T-cell (primary cell): ENCODE results near the gene OR2A1. TPM values are rescaled to one million over a fixed set of nuclear protein-coding genes. Genes with fewer than 3 reads are reported as not detected.
"Not testable (repeated sequence)": the region's sequence is repeated elsewhere in the genome, so short reads cannot be mapped to it uniquely, and the experiment has no call there.

Experiments used
- ATAC-seq, 4 experiments: fragments of 200-7000 bp in 3 of 4; fragments of 150-1000 bp in 1 of 4; cut with Tn5 transposase; replicated peaks in 1 of 4; 1 replicate in 3 of 4; 2 replicates in 1 of 4; pipeline ENCODE4 v1.10.0; 2021; ENCODE audit warnings: moderate library complexity in 3 of 4, mild to moderate bottlenecking in 2 of 4, moderate number of reproducible peaks in 1 of 4
- CTCF ChIA-PET, 2 donors: fragments of 300-600 bp; sonication (Branson Sonifier 250); formaldehyde crosslinking; loops; one replicate each; lab custom pipeline; 2022; ENCODE audit warnings: antibody characterized with exemption in 2 of 2; lab: Charles Lee
- POLR2A ChIA-PET, 2 donors: fragments of 300-600 bp; sonication (Branson Sonifier 250); formaldehyde crosslinking; loops; one replicate each; lab custom pipeline; 2022; ENCODE audit warnings: antibody characterized with exemption in 2 of 2; lab: Charles Lee
- DNase-seq, 35 experiments: peaks; one replicate each; pipeline versions ENCODE4 v3.0.0 to v3.0.0-alpha.2; 2013 to 2023
- H3K27ac ChIP-seq: one replicate; pipeline ENCODE4 v1.5.1; 2013; ENCODE audit warnings: low read length
- H3K27me3 ChIP-seq, 2 experiments: replicated peaks in 1 of 2; 1 replicate in 1 of 2; 2 replicates in 1 of 2; pipeline versions ENCODE4 v1.6.1 to v1.7.0; 2013; ENCODE audit warnings: low read length in 1 of 2, mixed read lengths in 1 of 2; ENCODE audit not compliant: control insufficient read depth in 2 of 2, insufficient read depth in 2 of 2; ENCODE audit errors: extremely low read depth in 1 of 2
- H3K36me3 ChIP-seq, 2 donors: 1 replicate in 1 of 2; 2 replicates in 1 of 2; pipeline versions ENCODE4 v1.6.1 to v1.7.0; 2013; ENCODE audit warnings: low read length in 1 of 2; ENCODE audit not compliant: control insufficient read depth in 2 of 2, insufficient read depth in 1 of 2; ENCODE audit errors: extremely low read depth in 1 of 2
- H3K4me1 ChIP-seq, 2 experiments: 1 replicate in 1 of 2; 2 replicates in 1 of 2; pipeline versions ENCODE4 v1.6.1 to v1.7.0; 2013; ENCODE audit warnings: low read length in 2 of 2, mixed read lengths in 1 of 2; ENCODE audit not compliant: insufficient read depth in 2 of 2, control insufficient read depth in 1 of 2; ENCODE audit errors: extremely low read depth in 1 of 2
- H3K4me3 ChIP-seq, 2 donors: 1 replicate in 1 of 2; 2 replicates in 1 of 2; pipeline versions ENCODE4 v1.5.1 to v1.7.0; 2013; ENCODE audit warnings: mild to moderate bottlenecking in 2 of 2, low read length in 1 of 2, moderate library complexity in 1 of 2; ENCODE audit not compliant: control insufficient read depth in 1 of 2; ENCODE audit errors: extremely low read depth in 1 of 2
- H3K9me3 ChIP-seq: 2 replicates; pipeline ENCODE4 v1.7.0; 2013
- H3K27ac Mint-ChIP-seq, 2 donors: one replicate each; pipeline ENCODE4 v1.8.0; 2020 to 2021; ENCODE audit warnings: mild to moderate bottlenecking in 2 of 2, mixed read lengths in 2 of 2
- H3K27me3 Mint-ChIP-seq, 2 donors: one replicate each; pipeline ENCODE4 v1.8.0; 2021 to 2022; ENCODE audit warnings: mixed read lengths in 2 of 2
- H3K36me3 Mint-ChIP-seq: one replicate; pipeline ENCODE4 v1.8.0; 2021; ENCODE audit warnings: mixed read lengths
- H3K4me1 Mint-ChIP-seq, 3 donors: one replicate each; pipeline ENCODE4 v1.8.0; 2020 to 2022; ENCODE audit warnings: mixed read lengths in 3 of 3, mild to moderate bottlenecking in 1 of 3
- H3K4me3 Mint-ChIP-seq, 3 donors: one replicate each; pipeline ENCODE4 v1.8.0; 2020 to 2022; ENCODE audit warnings: mild to moderate bottlenecking in 3 of 3, mixed read lengths in 3 of 3, moderate library complexity in 3 of 3
- H3K9me3 Mint-ChIP-seq, 3 donors: one replicate each; pipeline ENCODE4 v1.8.0; 2020 to 2022; ENCODE audit warnings: mixed read lengths in 3 of 3
- WGBS: methylation state at CpG from one replicate; pipeline ENCODE4 v1.1.5; 2013; ENCODE audit warnings: missing lambda C conversion rate; ENCODE audit not compliant: insufficient coverage; 5-methylcytosine and 5-hydroxymethylcytosine counted together
- total RNA-seq, 35 experiments: library from RNA in 6 of 35; stranded (reverse) in 6 of 35; fragments of 120-200 nt in 1 of 35; gene quantifications; one replicate each; pipeline versions ENCODE4 v1.2.1 to v1.2.4 and lab custom pipeline; 2013 to 2026

The OR2A1 gene
- total RNA-seq, 5 donors from 2014 or later (not counting 1 experiment from before 2014, with no cell fraction given): not detected

DNA sequence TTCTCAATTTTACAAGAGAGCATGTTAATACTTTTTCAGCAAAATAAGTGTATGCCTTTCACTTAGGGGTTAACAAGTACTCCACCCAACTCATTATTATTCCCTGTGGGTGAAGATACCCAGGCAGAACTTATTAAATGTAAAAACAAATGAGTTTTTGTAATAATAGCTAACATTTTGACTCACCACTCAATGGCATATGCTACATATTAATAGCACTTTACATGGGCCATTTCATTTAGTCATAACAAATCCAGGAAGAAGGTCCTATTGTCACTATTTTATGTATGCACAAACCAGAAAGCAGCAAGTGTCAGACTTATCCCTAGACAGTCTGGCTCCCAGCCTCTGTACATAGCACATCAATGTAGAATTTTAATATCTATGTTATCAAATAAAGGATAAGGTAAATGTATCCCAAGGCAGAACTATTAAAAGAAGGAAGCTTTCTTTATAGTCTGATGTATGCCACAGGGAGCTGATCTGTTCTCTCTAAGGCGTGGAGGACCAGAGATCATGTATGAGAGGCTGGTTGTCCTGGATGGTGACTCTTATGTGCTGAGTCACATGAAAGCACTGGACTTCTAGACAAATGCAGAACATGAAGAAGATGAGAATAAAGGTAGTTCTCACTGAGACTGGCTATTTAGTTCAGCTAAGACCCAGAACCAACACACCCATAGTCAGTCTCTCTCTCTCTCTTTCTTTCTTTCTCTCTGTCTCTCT, 9.5 kb upstream of the OR2A1 start:
- H3K36me3 Mint-ChIP-seq, H3K9me3 Mint-ChIP-seq, DNase-seq, H3K27ac ChIP-seq, H3K4me3 Mint-ChIP-seq, H3K4me1 ChIP-seq, ATAC-seq, H3K27me3 Mint-ChIP-seq, POLR2A ChIA-PET, H3K4me3 ChIP-seq, H3K27me3 ChIP-seq, H3K4me1 Mint-ChIP-seq, CTCF ChIA-PET, H3K27ac Mint-ChIP-seq, H3K9me3 ChIP-seq, H3K36me3 ChIP-seq: not testable (repeated sequence)
- WGBS: no CpG with 5 or more reads among the region's 1 CpG

DNA sequence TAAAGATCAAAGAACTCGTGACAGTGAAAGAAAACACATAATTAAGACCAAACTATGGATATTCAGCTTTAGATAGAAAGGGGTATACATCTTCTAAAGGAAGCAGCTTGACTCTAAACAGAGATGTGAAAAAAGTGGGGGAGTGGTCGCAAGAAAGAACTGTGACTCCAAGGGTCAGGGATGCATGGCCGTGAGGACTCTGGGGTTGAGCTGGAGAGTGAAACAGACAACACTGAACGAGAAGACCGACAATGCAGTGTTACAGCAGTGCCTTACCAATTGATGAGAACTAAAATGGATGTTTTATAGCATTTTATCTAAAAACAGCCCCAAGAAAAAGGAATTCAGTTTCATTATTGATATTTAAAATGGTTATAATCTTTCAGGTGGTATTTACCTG, 8.6 kb upstream of the OR2A1 start:
- ATAC-seq, POLR2A ChIA-PET, H3K9me3 Mint-ChIP-seq, H3K36me3 Mint-ChIP-seq, H3K4me3 ChIP-seq, CTCF ChIA-PET, H3K4me1 Mint-ChIP-seq, DNase-seq, H3K27me3 ChIP-seq, H3K9me3 ChIP-seq, H3K36me3 ChIP-seq, H3K27ac Mint-ChIP-seq, H3K27me3 Mint-ChIP-seq, H3K27ac ChIP-seq, H3K4me1 ChIP-seq, H3K4me3 Mint-ChIP-seq: not testable (repeated sequence)
- WGBS: no CpG with 5 or more reads among the region's 5 CpGs

DNA sequence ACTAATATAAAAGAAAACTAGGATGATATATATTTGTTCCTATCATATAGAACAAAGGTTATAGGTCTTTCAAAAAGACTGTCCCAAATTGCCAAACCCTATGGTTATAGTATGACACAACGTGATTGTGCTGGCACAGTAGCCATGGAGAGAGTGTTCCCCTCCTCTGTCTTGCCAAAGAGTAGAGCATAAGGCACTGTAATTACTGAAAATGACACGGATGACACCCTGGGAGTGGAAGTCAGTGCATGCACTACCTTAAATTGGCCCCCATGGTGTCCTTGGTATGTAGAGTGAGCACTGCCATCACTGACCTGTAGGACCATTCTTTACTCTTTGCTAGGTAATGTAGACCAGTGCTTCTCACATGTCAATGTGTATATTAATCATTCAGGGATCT, 7.1 kb upstream of the OR2A1 start:
- H3K4me1 Mint-ChIP-seq, H3K27me3 Mint-ChIP-seq, H3K36me3 ChIP-seq, CTCF ChIA-PET, DNase-seq, H3K4me3 ChIP-seq, H3K36me3 Mint-ChIP-seq, H3K9me3 ChIP-seq, H3K4me1 ChIP-seq, H3K4me3 Mint-ChIP-seq, H3K9me3 Mint-ChIP-seq, ATAC-seq, POLR2A ChIA-PET, H3K27ac Mint-ChIP-seq, H3K27ac ChIP-seq, H3K27me3 ChIP-seq: not testable (repeated sequence)
- WGBS: no CpG with 5 or more reads among the region's 2 CpGs

DNA sequence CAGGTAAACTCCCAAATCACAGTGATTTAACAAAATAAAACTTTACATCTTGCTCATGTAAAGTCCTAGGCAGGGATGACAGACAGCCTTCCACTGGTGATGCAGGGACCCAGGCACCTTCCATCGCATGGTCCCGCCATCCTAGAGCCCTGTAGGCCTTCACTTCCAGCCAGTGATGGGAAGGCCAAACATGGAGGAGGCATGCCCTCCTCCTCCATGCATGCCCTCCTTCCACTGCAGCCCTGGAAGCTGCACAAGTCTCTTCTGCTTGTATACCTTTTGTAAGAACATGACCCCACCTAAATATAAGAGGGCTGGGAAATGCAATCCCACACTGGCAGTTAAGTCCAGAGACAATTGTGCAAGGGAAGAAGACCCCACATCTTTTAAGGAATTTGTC, 2.5 kb upstream of the OR2A1 start:
- H3K27ac Mint-ChIP-seq, H3K36me3 ChIP-seq, DNase-seq, H3K4me3 Mint-ChIP-seq, H3K4me3 ChIP-seq, POLR2A ChIA-PET, ATAC-seq, H3K9me3 ChIP-seq, CTCF ChIA-PET, H3K27me3 ChIP-seq, H3K36me3 Mint-ChIP-seq, H3K27me3 Mint-ChIP-seq, H3K4me1 ChIP-seq, H3K4me1 Mint-ChIP-seq, H3K27ac ChIP-seq, H3K9me3 Mint-ChIP-seq: not testable (repeated sequence)
- no CpG with 5 or more reads among the region's 2 CpGs for WGBS

DNA sequence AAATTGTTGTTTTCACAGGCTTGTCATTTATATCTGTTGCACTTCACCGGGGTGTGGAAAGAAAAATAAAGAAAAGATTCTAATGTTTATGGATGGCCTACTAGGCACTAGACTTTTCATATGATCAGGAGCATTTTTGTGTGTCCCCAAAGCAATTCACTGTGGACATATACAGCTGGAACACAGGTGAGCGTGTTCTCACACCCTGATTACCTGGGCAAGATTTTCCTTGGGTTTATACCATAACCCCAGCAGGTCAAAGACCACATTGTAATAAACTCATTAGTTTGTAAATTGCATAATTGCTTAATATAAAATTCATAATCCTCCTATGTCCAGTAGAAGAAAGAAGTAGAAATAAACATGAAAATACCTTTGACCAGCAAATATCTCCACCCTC, 1.0 kb upstream of the OR2A1 start:
- WGBS: no CpG with 5 or more reads among the region's 2 CpGs
- POLR2A ChIA-PET, DNase-seq, CTCF ChIA-PET, H3K4me1 ChIP-seq, H3K4me1 Mint-ChIP-seq, H3K27me3 Mint-ChIP-seq, H3K27ac ChIP-seq, H3K4me3 Mint-ChIP-seq, H3K36me3 Mint-ChIP-seq, H3K27ac Mint-ChIP-seq, H3K9me3 Mint-ChIP-seq, H3K36me3 ChIP-seq, H3K9me3 ChIP-seq, H3K4me3 ChIP-seq, ATAC-seq, H3K27me3 ChIP-seq: not testable (repeated sequence)

DNA sequence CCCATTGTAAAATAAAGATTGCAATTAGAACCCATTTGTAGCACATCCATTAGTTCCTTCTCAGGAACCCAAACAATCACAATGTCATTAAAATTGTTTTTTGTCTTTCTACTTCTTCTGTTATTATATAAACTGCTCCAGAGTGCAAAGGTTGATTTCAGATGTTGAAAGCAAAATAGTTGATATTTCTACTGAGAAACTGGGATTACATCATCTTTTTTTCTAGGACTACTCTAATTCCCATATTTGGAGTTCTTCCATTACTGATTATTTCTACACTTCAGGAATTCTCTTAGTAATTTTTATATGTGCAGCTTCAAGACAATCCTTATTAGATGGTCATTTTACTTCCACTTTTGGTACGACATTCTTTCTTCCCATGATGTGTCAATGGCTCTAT, 5.3 kb downstream of the OR2A1 start:
- not testable (repeated sequence) for H3K9me3 ChIP-seq
- WGBS: no CpG with 5 or more reads among the region's 1 CpG

DNA sequence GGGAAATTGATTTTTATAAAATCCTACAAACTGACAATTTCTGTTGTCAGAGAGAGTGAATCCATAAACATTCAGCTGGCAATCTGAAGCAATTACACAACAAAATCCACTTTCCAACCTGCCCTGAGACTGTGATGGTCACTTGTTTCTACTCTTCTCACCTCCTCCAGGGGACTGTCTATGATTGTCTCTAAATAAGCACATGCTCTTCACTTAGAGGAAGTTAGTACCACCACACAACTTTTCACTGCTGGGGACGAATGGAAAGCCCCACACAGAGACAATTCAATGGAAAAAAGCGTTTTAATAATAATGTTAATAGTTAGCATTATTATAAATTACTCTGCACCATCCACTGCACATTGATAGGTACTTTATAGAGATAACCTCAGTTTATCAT, 7.3 kb downstream of the OR2A1 start:
- H3K27ac ChIP-seq, POLR2A ChIA-PET, H3K27ac Mint-ChIP-seq, DNase-seq, ATAC-seq, H3K4me1 Mint-ChIP-seq, CTCF ChIA-PET, H3K9me3 ChIP-seq, H3K4me3 ChIP-seq, H3K36me3 Mint-ChIP-seq, H3K4me1 ChIP-seq, H3K4me3 Mint-ChIP-seq, H3K27me3 Mint-ChIP-seq, H3K9me3 Mint-ChIP-seq, H3K27me3 ChIP-seq, H3K36me3 ChIP-seq: not testable (repeated sequence)
- WGBS: no CpG with 5 or more reads among the region's 2 CpGs

More for the DNA sequence above, 5.3 kb downstream of the OR2A1 start:
- H3K27me3 ChIP-seq, H3K27ac Mint-ChIP-seq, H3K9me3 Mint-ChIP-seq, H3K4me1 ChIP-seq, CTCF ChIA-PET, ATAC-seq, H3K36me3 Mint-ChIP-seq, H3K27ac ChIP-seq, H3K4me3 Mint-ChIP-seq, H3K4me1 Mint-ChIP-seq, H3K4me3 ChIP-seq, H3K27me3 Mint-ChIP-seq, POLR2A ChIA-PET, H3K36me3 ChIP-seq, DNase-seq: not testable (repeated sequence)
